ENCODE results near the gene GARS1. TPM values are rescaled to one million over a fixed set of nuclear protein-coding genes. Genes with fewer than 3 reads are reported as not detected.

Gene GARS1
- total RNA-seq, 2 donors from 2014 or later: 178 to 200 TPM

DNA sequence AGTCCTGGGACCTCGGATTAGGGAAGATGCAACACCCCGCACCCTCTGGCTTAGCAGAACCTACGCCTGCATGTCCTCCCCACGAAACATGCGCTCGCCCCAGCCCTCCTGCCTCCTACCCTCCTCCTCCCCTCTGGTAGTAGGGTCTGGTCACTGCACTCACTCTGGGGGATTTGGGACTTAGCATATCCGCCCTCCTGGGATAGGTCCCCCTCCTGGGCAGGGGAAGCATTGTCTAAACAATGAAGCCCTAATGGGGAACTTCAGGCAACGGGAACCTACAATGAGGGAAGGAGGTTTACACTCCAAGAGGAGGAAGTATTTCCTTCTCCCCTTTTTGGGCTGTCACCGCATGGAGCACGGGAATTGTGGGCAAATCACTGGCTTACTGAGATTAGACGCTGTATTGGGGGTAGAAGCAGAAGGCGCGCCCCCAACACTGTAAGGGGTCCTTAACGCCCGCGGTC, 86.7 kb downstream of the GARS1 start:
- H3K9me3 Mint-ChIP-seq: no peaks in the 10 kb centered on the region
- H3K27ac Mint-ChIP-seq: no peak overlapping the region
- ATAC-seq: no peak
- H3K4me3 Mint-ChIP-seq: peak overlapping the region; percentile 75
- peaks cover 46 to 54% of the 10 kb centered on the region in 2 donors for H3K27me3 Mint-ChIP-seq
- no peaks in the 10 kb centered on the region for H3K36me3 Mint-ChIP-seq
- peaks cover 4 to 9% of the 10 kb centered on the region in 2 donors for H3K4me1 Mint-ChIP-seq (ENCODE audit: low read depth in 2 of 2)
- no peak for DNase-seq (ENCODE audit: low spot score)

DNA sequence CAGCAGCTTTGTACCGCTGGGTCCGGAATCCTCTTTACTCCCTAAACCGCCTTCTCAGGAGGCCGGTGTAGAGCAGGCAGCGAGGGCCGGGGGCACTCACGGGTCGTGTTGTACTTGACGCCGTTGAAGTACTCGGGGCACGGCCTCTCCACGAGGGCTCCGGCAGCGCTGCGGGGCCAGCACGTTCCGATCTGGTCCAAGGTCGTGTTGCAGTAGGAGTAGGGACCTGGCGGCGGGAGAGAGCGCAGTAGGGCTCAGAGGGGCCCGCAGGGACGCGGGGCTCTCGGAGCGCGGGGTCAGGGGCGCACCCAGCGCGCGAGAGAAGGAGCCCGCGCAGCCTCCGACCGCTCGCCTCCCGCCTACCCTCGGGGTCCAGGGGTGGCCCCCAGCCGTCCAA, 87.1 kb downstream of the GARS1 start:
- ATAC-seq (peak; percentile 10 to 37), DNase-seq (ENCODE audit: low spot score) (no peak)
- peaks cover 4 to 9% of the 10 kb centered on the region in 2 donors for H3K4me1 Mint-ChIP-seq (ENCODE audit: low read depth in 2 of 2)
- no peaks in the 10 kb centered on the region for H3K9me3 Mint-ChIP-seq
- H3K27ac Mint-ChIP-seq: no peak overlapping the region
- H3K4me3 Mint-ChIP-seq: peak overlapping the region; percentile 75
- H3K27me3 Mint-ChIP-seq: peaks cover 43 to 50% of the 10 kb centered on the region in 2 donors
- H3K36me3 Mint-ChIP-seq: no peaks in the 10 kb centered on the region

DNA sequence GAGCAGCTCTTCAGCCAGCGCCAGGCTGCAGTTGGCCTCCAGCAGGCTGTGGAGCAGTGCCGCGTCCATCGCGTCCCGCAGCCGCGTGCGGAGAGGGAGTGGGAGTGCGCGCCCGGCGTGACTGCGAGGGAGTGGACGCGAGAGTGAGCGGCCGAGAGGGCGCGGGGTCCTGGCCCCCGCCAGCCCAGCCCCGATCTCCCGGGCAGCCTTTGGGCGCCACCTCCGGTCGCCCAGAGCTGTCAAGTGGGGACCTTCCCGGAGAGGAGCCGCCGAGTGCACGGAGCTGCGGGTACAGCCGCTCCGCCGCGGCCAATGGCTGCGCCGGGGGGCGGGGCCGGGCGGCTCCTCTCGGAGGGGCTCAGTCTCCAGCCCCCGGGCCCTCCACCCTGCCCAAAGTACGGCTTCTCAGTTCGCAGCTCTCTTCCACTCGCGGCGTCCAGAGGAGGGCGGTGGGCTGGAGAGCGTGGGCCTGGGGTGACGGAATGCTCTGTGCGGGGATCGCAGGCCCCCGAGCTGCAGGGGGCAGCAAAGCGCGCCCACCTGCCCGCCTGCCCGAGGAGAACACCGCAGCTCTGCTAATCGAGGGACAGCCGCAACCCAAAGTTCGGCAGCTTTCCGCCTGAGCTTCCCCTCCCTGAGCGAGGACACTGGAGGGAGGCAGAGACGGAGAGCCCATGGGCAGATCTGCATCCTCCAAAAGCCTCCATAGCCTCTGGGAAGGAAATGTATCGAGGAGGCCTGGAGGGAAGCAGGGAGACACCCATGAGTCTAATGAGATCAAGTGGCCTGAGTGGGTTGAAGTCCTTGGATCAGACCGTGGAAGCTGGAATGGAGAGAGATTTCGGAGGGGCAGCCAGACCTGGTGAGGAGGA, 87.8 kb downstream of the GARS1 start, which contains the start of gene CRHR2:
Gene CRHR2 (minus strand): TSS at position 245 of the 872 bp plus-strand sequence. CDS start 176 bp downstream, at position 69.
- H3K27ac Mint-ChIP-seq: no peak within 1 kb of the TSS
- no peak for DNase-seq (ENCODE audit: low spot score)
- H3K4me1 Mint-ChIP-seq (ENCODE audit: low read depth in 2 of 2): peaks cover 4 to 9% of the 10 kb centered on the region in 2 donors
- peaks cover 39 to 43% of the 10 kb centered on the region in 2 donors for H3K27me3 Mint-ChIP-seq
- peak; percentile 64 to 75 for ATAC-seq
- H3K9me3 Mint-ChIP-seq: no peaks in the 10 kb centered on the region
- peak within 1 kb of the TSS; percentile 75 for H3K4me3 Mint-ChIP-seq
- H3K36me3 Mint-ChIP-seq: no peaks in the 10 kb centered on the region

DNA sequence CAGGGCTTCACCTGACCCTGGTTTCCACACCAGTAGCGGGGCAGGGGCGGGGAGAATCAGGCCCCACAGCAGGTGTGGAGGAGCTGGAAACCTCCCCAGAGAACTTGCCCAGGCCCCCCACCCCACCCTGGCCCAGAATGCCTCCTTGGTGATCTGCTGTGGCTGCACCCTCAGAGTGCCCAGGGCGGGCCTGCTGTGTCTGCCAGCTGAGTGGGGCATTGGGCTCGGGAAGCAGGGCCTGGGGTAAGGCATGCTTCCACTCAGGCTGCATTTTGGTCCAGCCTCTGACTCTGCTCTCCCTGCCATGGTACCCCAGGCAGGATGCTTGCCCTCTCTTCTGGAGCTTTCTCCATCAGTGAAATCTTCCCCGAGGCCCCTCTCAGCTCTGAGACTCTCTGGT, 88.6 kb downstream of the GARS1 start:
- Mint-ChIP-seq H3K36me3 (no peaks in the 10 kb centered on the region), H3K27ac (no peak overlapping the region), H3K27me3 (peaks cover 39 to 42% of the 10 kb centered on the region in 2 donors), H3K4me3 (no peak overlapping the region), H3K4me1 (ENCODE audit: low read depth in 2 of 2) (peaks cover 4 to 13% of the 10 kb centered on the region in 2 donors), H3K9me3 (no peaks in the 10 kb centered on the region)
- no peak for ATAC-seq
- no peak for DNase-seq (ENCODE audit: low spot score)

Other genes with a start within 250 kb of the GARS1 start
- 10 to 100 TPM in 1 of 2 donors, 1 to 10 TPM in 1; 8.9 to 11.6 TPM for gene NOD1, start 116.1 kb upstream of the GARS1 start, total RNA-seq
- gene GGCT, start 90.0 kb upstream of the GARS1 start, total RNA-seq: 10 to 100 TPM; 37.9 to 61.7 TPM
- gene CRHR2, start 87.6 kb downstream of the GARS1 start, total RNA-seq: not detected
- under 1 TPM in 1 of 2 donors, not detected in 1; 0.33 TPM for gene INMT, start 157.3 kb downstream of the GARS1 start, total RNA-seq
- 1 to 10 TPM in 1 of 2 donors, under 1 TPM in 1; 0.93 to 2.5 TPM for gene MINDY4, start 176.5 kb downstream of the GARS1 start, total RNA-seq